SK-N-SH (cell line): ENCODE data around the gene TEAD4. TPM values are rescaled to one million over a fixed set of nuclear protein-coding genes. Genes with fewer than 3 reads are reported as not detected.

Experiments used
- CTCF ChIA-PET: fragments of 300-600, 350-600 bp; formaldehyde crosslinking; extraction: SDS; loops from one replicate; lab custom pipeline; 2021; lab: Yijun Ruan, JAX
- POLR2A ChIA-PET: fragments of 350-600 bp; sonication (Branson Sonifier 250); formaldehyde crosslinking; extraction: SDS; loops from one replicate; lab custom pipeline; 2020; ENCODE audit warnings: antibody characterized with exemption, inconsistent platforms; lab: Yijun Ruan, JAX
- DNase-seq: peaks from one replicate; pipeline ENCODE4 v3.0.0; 2012
- H2AFZ ChIP-seq: fragments of 200-600 bp; sonication (generic); 2 replicates; pipeline ENCODE4 v1.8.1; 2016; ENCODE audit warnings: antibody characterized with exemption, mild to moderate bottlenecking, low read depth
- H3F3A ChIP-seq: fragments of 200-600 bp; sonication (generic); replicated peaks from 2 replicates; pipeline ENCODE3; 2016; ENCODE audit warnings: antibody characterized with exemption, mild to moderate bottlenecking; ENCODE audit not compliant: insufficient read depth
- H3K27ac ChIP-seq, 2 experiments: fragments of 200-500 bp in 1 of 2; fragments of 200-600 bp in 1 of 2; sonication (Bioruptor generic) in 1 of 2; sonication (generic), shearing (Covaris generic) in 1 of 2; 2 replicates each; pipeline versions ENCODE4 v1.5.1 to v1.6.1; 2014 to 2016; ENCODE audit warnings: low read depth in 2 of 2, inconsistent platforms in 1 of 2, low read length in 1 of 2, mild to moderate bottlenecking in 1 of 2, mixed read lengths in 1 of 2
- H3K27me3 ChIP-seq: fragments of 200-600 bp; sonication (generic), shearing (Covaris generic); 2 replicates; pipeline ENCODE4 v1.6.1; 2016; ENCODE audit warnings: mixed run types; ENCODE audit not compliant: insufficient read depth
- H3K36me3 ChIP-seq, 2 experiments: fragments of 200-500 bp in 1 of 2; fragments of 200-600 bp in 1 of 2; sonication (Bioruptor generic) in 1 of 2; sonication (generic) in 1 of 2; replicated peaks in 1 of 2; 2 replicates each; pipeline versions ENCODE3 to v1.5.1; 2014 to 2016; ENCODE audit warnings: low read length in 1 of 2, mild to moderate bottlenecking in 1 of 2; ENCODE audit not compliant: insufficient read depth in 2 of 2, control insufficient read depth in 1 of 2
- H3K4me1 ChIP-seq, 2 experiments: fragments of 200-500 bp in 1 of 2; fragments of 200-600 bp in 1 of 2; sonication (Bioruptor generic) in 1 of 2; sonication (generic), shearing (Covaris generic) in 1 of 2; 2 replicates each; pipeline versions ENCODE4 v1.5.1 to v1.6.1; 2014 to 2016; ENCODE audit warnings: low read depth in 1 of 2, low read length in 1 of 2, mixed run types in 1 of 2; ENCODE audit not compliant: insufficient read depth in 2 of 2, control insufficient read depth in 1 of 2
- H3K4me2 ChIP-seq: fragments of 200-600 bp; sonication (generic), shearing (Covaris generic); 2 replicates; pipeline ENCODE4 v1.6.1; 2017; ENCODE audit warnings: mixed run types
- H3K4me3 ChIP-seq, 2 experiments: fragments of 200-500 bp in 1 of 2; fragments of 200-600 bp in 1 of 2; sonication (Bioruptor generic) in 1 of 2; sonication (generic), shearing (Covaris generic) in 1 of 2; 2 replicates each; pipeline versions ENCODE4 v1.5.1 to v1.8.1; 2014 to 2016; ENCODE audit warnings: low read depth in 2 of 2, inconsistent platforms in 1 of 2, low read length in 1 of 2, mild to moderate bottlenecking in 1 of 2, mixed read lengths in 1 of 2, moderate library complexity in 1 of 2
- H3K79me2 ChIP-seq: fragments of 200-600 bp; sonication (generic); 2 replicates; pipeline ENCODE4 v1.8.1; 2017; ENCODE audit warnings: mild to moderate bottlenecking; ENCODE audit not compliant: insufficient read depth
- H3K9ac ChIP-seq: fragments of 200-600 bp; sonication (generic); 2 replicates; pipeline ENCODE4 v1.6.1; 2017; ENCODE audit warnings: mixed run types
- H3K9me2 ChIP-seq: fragments of 200-600 bp; sonication (generic); 2 replicates; pipeline ENCODE4 v1.6.1; 2017; ENCODE audit warnings: mixed run types
- H3K9me3 ChIP-seq: fragments of 200-600 bp; sonication (generic); 2 replicates; pipeline ENCODE4 v1.6.1; 2017; ENCODE audit warnings: mixed run types, mild to moderate bottlenecking, moderate library complexity
- H4K20me1 ChIP-seq: fragments of 200-600 bp; sonication (generic); 2 replicates; pipeline ENCODE4 v1.6.1; 2017; ENCODE audit warnings: mild to moderate bottlenecking, mixed run types; ENCODE audit not compliant: insufficient read depth
- CHD2 ChIP-seq: fragments of 150-350 bp; IDR thresholded peaks from 2 replicates; pipeline ENCODE4 v1.6.1; 2018; ENCODE audit warnings: low read length; ENCODE audit not compliant: partially characterized antibody
- ELF1 ChIP-seq: IDR thresholded peaks from 2 replicates; pipeline ENCODE4 v1.4.0; 2012
- EZH2phosphoT487 ChIP-seq: fragments of 200-600 bp; sonication (generic); IDR thresholded peaks from 2 replicates; pipeline ENCODE4 v1.6.1; 2017; ENCODE audit warnings: low read depth, mixed run types, mild to moderate bottlenecking, antibody characterized with exemption, moderate library complexity, borderline replicate concordance
- FOXJ3 ChIP-seq: sonication (generic); formaldehyde crosslinking; IDR thresholded peaks from 2 replicates; pipeline ENCODE4 v1.5.1; 2020; ENCODE audit warnings: mild to moderate bottlenecking, missing genetic modification reagents
- JUND ChIP-seq: IDR thresholded peaks from 2 replicates; pipeline ENCODE4 v1.4.0; 2012
- NFIC ChIP-seq: IDR thresholded peaks from 2 replicates; pipeline ENCODE4 v1.4.0; 2012; ENCODE audit warnings: borderline replicate concordance
- NRF1 ChIP-seq: IDR thresholded peaks from 2 replicates; pipeline ENCODE4 v1.6.1; 2012; ENCODE audit warnings: low read depth, mild to moderate bottlenecking, low read length
- RAD21 ChIP-seq: IDR thresholded peaks from 2 replicates; pipeline ENCODE4 v1.6.1; 2012; ENCODE audit warnings: mild to moderate bottlenecking, low read length
- RFX5 ChIP-seq: IDR thresholded peaks from 2 replicates; pipeline ENCODE4 v1.6.1; 2012; ENCODE audit warnings: mild to moderate bottlenecking, improper control_type of control experiment, low read length
- RXRA ChIP-seq: IDR thresholded peaks from 2 replicates; pipeline ENCODE4 v1.4.0; 2012; ENCODE audit warnings: low read depth, mild to moderate bottlenecking, borderline replicate concordance
- TAF1 ChIP-seq: IDR thresholded peaks from 2 replicates; pipeline ENCODE4 v1.6.1; 2012; ENCODE audit warnings: low read depth, mild to moderate bottlenecking, low read length, moderate library complexity, borderline replicate concordance
- TEAD4 ChIP-seq: IDR thresholded peaks from 2 replicates; pipeline ENCODE4 v1.4.0; 2012; ENCODE audit warnings: mild to moderate bottlenecking, borderline replicate concordance; ENCODE audit not compliant: insufficient read depth
- WGBS: methylation state at CpG from one replicate; pipeline ENCODE4 v1.1.6; 2017; ENCODE audit warnings: low lambda C conversion rate; 5-methylcytosine and 5-hydroxymethylcytosine counted together
- polyA plus RNA-seq, 3 experiments: library from polyadenylated mRNA; depleted of rRNA; stranded (reverse); fragments of >200 nt; gene quantifications; 2 replicates each; pipeline ENCODE4 v1.2.3, GENCODE V29; 2012
- TF ChIP-seq, protein P1 (sequence below): IDR thresholded peaks from 2 replicates; pipeline ENCODE4 v1.4.0; 2012; ENCODE audit warnings: low read depth, borderline replicate concordance
- TF ChIP-seq, protein P2 (sequence below): IDR thresholded peaks from 2 replicates; pipeline ENCODE4 v1.4.0; 2012; ENCODE audit warnings: low read depth
- TF ChIP-seq, protein P3 (sequence below): IDR thresholded peaks from 2 replicates; pipeline ENCODE4 v1.4.0; 2012; ENCODE audit warnings: low read depth, borderline replicate concordance
- TF ChIP-seq, protein P4 (sequence below): IDR thresholded peaks from 2 replicates; pipeline ENCODE4; 2012
- TF ChIP-seq, protein P5 (sequence below): fragments of 150-350 bp; IDR thresholded peaks from 2 replicates; pipeline ENCODE4 v1.6.1; 2016; ENCODE audit warnings: mild to moderate bottlenecking, low read depth, low read length

TEAD4 gene
- polyA plus RNA-seq, 1 of the 3 experiments (the other 2 are of a cell fraction) = 27.1 TPM

DNA sequence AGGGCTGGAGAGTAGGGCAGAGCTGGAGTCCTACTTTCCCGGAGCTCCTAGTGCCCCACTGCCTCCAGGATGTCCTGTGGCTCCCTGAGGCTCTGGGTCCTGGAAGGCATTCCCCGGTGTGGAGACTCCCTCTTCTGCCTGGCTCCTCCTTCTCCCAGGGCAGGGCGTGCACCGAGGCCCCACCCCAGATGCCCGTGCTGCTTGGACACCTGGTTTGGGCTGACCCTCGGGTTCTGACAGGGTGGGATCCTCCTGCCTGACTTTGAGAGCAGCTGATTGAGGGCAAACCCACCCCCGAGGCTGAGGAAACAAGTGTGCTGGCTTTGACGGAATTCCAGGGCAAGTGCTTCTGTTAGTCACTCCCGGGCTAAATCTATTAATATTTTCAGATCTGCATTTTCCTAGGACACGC lies 15.4 kb downstream of the TEAD4 start:
- Histone ChIP-seq H3K4me1 (peaks cover 0 to 9% of the 10 kb centered on the region in 2 experiments; a peak in 1 of 4 replicates), H4K20me1 (0 out of 2 replicates have a peak, but pooled peaks cover 8% of the 10 kb centered on the region), H3K27me3 (no peaks in the 10 kb centered on the region), H3K9ac (no peak overlapping the region)
- CTCF ChIA-PET = interaction anchor here (1.2 to 1.7 kb wide), 3 partner anchors 14 to 90 kb away, joined by 3 to 5 read pairs (median 4); no protein-coding TSS in a partner anchor
- TF ChIP-seq ELF1 = no peak
- TF ChIP-seq, protein P1, sequence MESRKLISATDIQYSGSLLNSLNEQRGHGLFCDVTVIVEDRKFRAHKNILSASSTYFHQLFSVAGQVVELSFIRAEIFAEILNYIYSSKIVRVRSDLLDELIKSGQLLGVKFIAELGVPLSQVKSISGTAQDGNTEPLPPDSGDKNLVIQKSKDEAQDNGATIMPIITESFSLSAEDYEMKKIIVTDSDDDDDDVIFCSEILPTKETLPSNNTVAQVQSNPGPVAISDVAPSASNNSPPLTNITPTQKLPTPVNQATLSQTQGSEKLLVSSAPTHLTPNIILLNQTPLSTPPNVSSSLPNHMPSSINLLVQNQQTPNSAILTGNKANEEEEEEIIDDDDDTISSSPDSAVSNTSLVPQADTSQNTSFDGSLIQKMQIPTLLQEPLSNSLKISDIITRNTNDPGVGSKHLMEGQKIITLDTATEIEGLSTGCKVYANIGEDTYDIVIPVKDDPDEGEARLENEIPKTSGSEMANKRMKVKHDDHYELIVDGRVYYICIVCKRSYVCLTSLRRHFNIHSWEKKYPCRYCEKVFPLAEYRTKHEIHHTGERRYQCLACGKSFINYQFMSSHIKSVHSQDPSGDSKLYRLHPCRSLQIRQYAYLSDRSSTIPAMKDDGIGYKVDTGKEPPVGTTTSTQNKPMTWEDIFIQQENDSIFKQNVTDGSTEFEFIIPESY = no peak
- no peak for TF ChIP-seq NFIC
- TF ChIP-seq EZH2phosphoT487 = no peak
- no peak for TF ChIP-seq CHD2
- no peak for TF ChIP-seq RXRA
- TF ChIP-seq FOXJ3 (CRISPR knock-in tag) = no peak
- TF ChIP-seq TAF1 = no peak
- TF ChIP-seq, protein P2, sequence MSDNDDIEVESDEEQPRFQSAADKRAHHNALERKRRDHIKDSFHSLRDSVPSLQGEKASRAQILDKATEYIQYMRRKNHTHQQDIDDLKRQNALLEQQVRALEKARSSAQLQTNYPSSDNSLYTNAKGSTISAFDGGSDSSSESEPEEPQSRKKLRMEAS = no peak
- TF ChIP-seq TEAD4 = no peak
- TF ChIP-seq, protein P3, sequence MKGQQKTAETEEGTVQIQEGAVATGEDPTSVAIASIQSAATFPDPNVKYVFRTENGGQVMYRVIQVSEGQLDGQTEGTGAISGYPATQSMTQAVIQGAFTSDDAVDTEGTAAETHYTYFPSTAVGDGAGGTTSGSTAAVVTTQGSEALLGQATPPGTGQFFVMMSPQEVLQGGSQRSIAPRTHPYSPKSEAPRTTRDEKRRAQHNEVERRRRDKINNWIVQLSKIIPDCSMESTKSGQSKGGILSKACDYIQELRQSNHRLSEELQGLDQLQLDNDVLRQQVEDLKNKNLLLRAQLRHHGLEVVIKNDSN = no peak
- TF ChIP-seq RFX5 = no peak
- TF ChIP-seq, protein P4, sequence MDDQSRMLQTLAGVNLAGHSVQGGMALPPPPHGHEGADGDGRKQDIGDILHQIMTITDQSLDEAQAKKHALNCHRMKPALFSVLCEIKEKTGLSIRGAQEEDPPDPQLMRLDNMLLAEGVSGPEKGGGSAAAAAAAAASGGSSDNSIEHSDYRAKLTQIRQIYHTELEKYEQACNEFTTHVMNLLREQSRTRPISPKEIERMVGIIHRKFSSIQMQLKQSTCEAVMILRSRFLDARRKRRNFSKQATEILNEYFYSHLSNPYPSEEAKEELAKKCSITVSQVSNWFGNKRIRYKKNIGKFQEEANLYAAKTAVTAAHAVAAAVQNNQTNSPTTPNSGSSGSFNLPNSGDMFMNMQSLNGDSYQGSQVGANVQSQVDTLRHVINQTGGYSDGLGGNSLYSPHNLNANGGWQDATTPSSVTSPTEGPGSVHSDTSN = no peak
- TF ChIP-seq NRF1 = no peak
- TF ChIP-seq, protein P5, sequence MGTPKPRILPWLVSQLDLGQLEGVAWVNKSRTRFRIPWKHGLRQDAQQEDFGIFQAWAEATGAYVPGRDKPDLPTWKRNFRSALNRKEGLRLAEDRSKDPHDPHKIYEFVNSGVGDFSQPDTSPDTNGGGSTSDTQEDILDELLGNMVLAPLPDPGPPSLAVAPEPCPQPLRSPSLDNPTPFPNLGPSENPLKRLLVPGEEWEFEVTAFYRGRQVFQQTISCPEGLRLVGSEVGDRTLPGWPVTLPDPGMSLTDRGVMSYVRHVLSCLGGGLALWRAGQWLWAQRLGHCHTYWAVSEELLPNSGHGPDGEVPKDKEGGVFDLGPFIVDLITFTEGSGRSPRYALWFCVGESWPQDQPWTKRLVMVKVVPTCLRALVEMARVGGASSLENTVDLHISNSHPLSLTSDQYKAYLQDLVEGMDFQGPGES = no peak
- no peak for TF ChIP-seq JUND
- no peak for TF ChIP-seq RAD21
- TF ChIP-seq, all 33 proteins: peak for 0
- H3K79me2 ChIP-seq = peaks cover 21% of the 10 kb centered on the region; the same call in 1 of the 2 replicates
- POLR2A ChIA-PET = no interaction called here
- no peaks in the 10 kb centered on the region for H3K9me2 ChIP-seq
- no peak overlapping the region for H2AFZ ChIP-seq
- H3K4me2 ChIP-seq = 0 out of 2 replicates have a peak overlapping the region, but pooled peaks have one; percentile 19
- H3K27ac ChIP-seq = no peak overlapping the region
- no peak overlapping the region for H3K4me3 ChIP-seq
- no peaks in the 10 kb centered on the region for H3K36me3 ChIP-seq
- WGBS = 88% methylated on average over 8 of the region's 10 CpGs
- H3K9me3 ChIP-seq = no peaks in the 10 kb centered on the region
- no peak for DNase-seq
- H3F3A ChIP-seq = peaks cover 3% of the 10 kb centered on the region
